Endodermal cell (in vitro differentiated cells): Measurements from ENCODE around the gene BIRC6. TPM values are rescaled to one million over a fixed set of nuclear protein-coding genes. Genes with fewer than 3 reads are reported as not detected.
A peak's percentile ranks its signal among the peaks of the same experiment; 100 is the strongest.

Experiments used
- DNase-seq: peaks from one replicate; pipeline ENCODE4 v3.0.0-alpha.2; 2017
- H3K27ac ChIP-seq: 2 replicates; pipeline ENCODE4 v1.5.1; 2013; ENCODE audit warnings: mild to moderate bottlenecking, low read depth, low read length, moderate library complexity
- H3K27me3 ChIP-seq: 2 replicates; pipeline ENCODE4 v1.6.1; 2013; ENCODE audit warnings: mild to moderate bottlenecking, low read length, moderate library complexity; ENCODE audit not compliant: insufficient read depth, control insufficient read depth, poor library complexity, severe bottlenecking
- H3K36me3 ChIP-seq: 2 replicates; pipeline ENCODE4 v1.7.0; 2013; ENCODE audit warnings: mild to moderate bottlenecking, low read length, moderate library complexity; ENCODE audit not compliant: control insufficient read depth, insufficient read depth
- H3K4me1 ChIP-seq: one replicate; pipeline ENCODE4 v1.7.0; 2013; ENCODE audit warnings: low read length; ENCODE audit not compliant: control insufficient read depth, insufficient read depth
- H3K4me3 ChIP-seq: 2 replicates; pipeline ENCODE4 v1.5.1; 2013; ENCODE audit warnings: mild to moderate bottlenecking, low read length, moderate library complexity
- H3K9ac ChIP-seq: 2 replicates; pipeline ENCODE4 v1.6.1; 2013; ENCODE audit warnings: mild to moderate bottlenecking, low read length, moderate library complexity; ENCODE audit not compliant: poor library complexity, severe bottlenecking; ENCODE audit errors: extremely low read depth
- H3K9me3 ChIP-seq: 2 replicates; pipeline ENCODE4 v1.6.1; 2013; ENCODE audit warnings: mild to moderate bottlenecking, low read length, moderate library complexity; ENCODE audit not compliant: control insufficient read depth
- H3K27ac Mint-ChIP-seq: 2 replicates; pipeline ENCODE4 v1.8.0; 2020; ENCODE audit warnings: mixed read lengths
- H3K27me3 Mint-ChIP-seq: 2 replicates; pipeline ENCODE4 v1.8.0; 2021; ENCODE audit warnings: mild to moderate bottlenecking, mixed read lengths; ENCODE audit not compliant: insufficient read depth
- H3K36me3 Mint-ChIP-seq: 2 replicates; pipeline ENCODE4 v1.8.0; 2020; ENCODE audit warnings: low read depth, mixed read lengths
- H3K4me1 Mint-ChIP-seq: 2 replicates; pipeline ENCODE4 v1.8.0; 2020; ENCODE audit warnings: mixed read lengths
- H3K4me3 Mint-ChIP-seq: 2 replicates; pipeline ENCODE4 v1.8.0; 2020; ENCODE audit warnings: mild to moderate bottlenecking, moderate library complexity, mixed read lengths
- H3K9me3 Mint-ChIP-seq: 2 replicates; pipeline ENCODE4 v1.8.0; 2020; ENCODE audit warnings: mild to moderate bottlenecking, mixed read lengths
- CTCF ChIP-seq: fragments of 200-600 bp; sonication (generic); conservative IDR thresholded peaks from 2 replicates; pipeline ENCODE4 v1.5.0; 2021; ENCODE audit warnings: antibody characterized with exemption, mild to moderate bottlenecking
- WGBS, 2 experiments: methylation state at CpG; one replicate each; pipeline versions ENCODE4 v1.1.5 to v1.1.7; 2013; ENCODE audit warnings: missing lambda C conversion rate in 2 of 2, mixed read lengths in 1 of 2; ENCODE audit not compliant: insufficient coverage in 1 of 2, insufficient read length in 1 of 2; 5-methylcytosine and 5-hydroxymethylcytosine counted together
- total RNA-seq, 2 donors: library from RNA; stranded (reverse); fragmentation: NEBNext Ultra II Directional in 1 of 2; extraction: Animal tissue kit (Norgen Biotek cat#: 25700) in 1 of 2; gene quantifications; 2 replicates in 1 of 2; 3 replicates in 1 of 2; pipeline ENCODE4 v1.2.1, GENCODE V29; 2021

BIRC6 gene
- total RNA-seq, 2 donors from 2014 or later: 84.6 to 111 TPM

GRCh38 chr2:32423536-32423935 is 66.7 kb downstream of the BIRC6 start:
- Histone ChIP-seq H3K9me3 (no peaks in the 10 kb centered on the region), H3K36me3 (peaks cover 20% of the 10 kb centered on the region), H3K9ac (no peak overlapping the region), H3K27ac (no peak overlapping the region), H3K27me3 (no peaks in the 10 kb centered on the region), H3K4me3 (no peak overlapping the region), H3K4me1 (no peaks in the 10 kb centered on the region)
- no peak for DNase-seq
- H3K9me3 Mint-ChIP-seq: no peaks in the 10 kb centered on the region
- no peak for TF ChIP-seq CTCF
- H3K4me3 Mint-ChIP-seq: no peak overlapping the region
- no peaks in the 10 kb centered on the region for H3K27me3 Mint-ChIP-seq
- no peak overlapping the region for H3K27ac Mint-ChIP-seq
- peaks cover 8% of the 10 kb centered on the region for H3K36me3 Mint-ChIP-seq
- peaks cover 20% of the 10 kb centered on the region for H3K4me1 Mint-ChIP-seq

GRCh38 chr2:32424739-32425138 is 67.9 kb downstream of the BIRC6 start:
- no peak overlapping the region for H3K4me3 Mint-ChIP-seq
- Histone ChIP-seq H3K27ac (no peak overlapping the region), H3K36me3 (peaks cover 19% of the 10 kb centered on the region), H3K4me3 (no peak overlapping the region), H3K27me3 (no peaks in the 10 kb centered on the region), H3K9me3 (no peaks in the 10 kb centered on the region), H3K4me1 (no peaks in the 10 kb centered on the region), H3K9ac (no peak overlapping the region)
- H3K27me3 Mint-ChIP-seq: no peaks in the 10 kb centered on the region
- H3K27ac Mint-ChIP-seq: peak overlapping the region; percentile 13
- no peak for TF ChIP-seq CTCF
- no peak for DNase-seq
- H3K9me3 Mint-ChIP-seq: no peaks in the 10 kb centered on the region
- whole genome bisulfite sequencing, 2 experiments: 91 to 96% methylated on average over 4 to 5 of the region's 5 CpGs
- peaks cover 20% of the 10 kb centered on the region for H3K4me1 Mint-ChIP-seq
- H3K36me3 Mint-ChIP-seq: peaks cover 10% of the 10 kb centered on the region

- H3K27ac ChIP-seq: no peak overlapping the region
These were observed 68.9 kb downstream of the BIRC6 start for GRCh38 chr2:32425719-32426141.

More at GRCh38 chr2:32425719-32426141, 68.9 kb downstream of the BIRC6 start:
- Histone ChIP-seq H3K36me3 (peaks cover 25% of the 10 kb centered on the region), H3K9me3 (no peaks in the 10 kb centered on the region), H3K9ac (no peak overlapping the region), H3K27me3 (no peaks in the 10 kb centered on the region), H3K4me1 (no peaks in the 10 kb centered on the region), H3K4me3 (no peak overlapping the region)
- H3K4me1 Mint-ChIP-seq: peaks cover 20% of the 10 kb centered on the region
- peaks cover 13% of the 10 kb centered on the region for H3K36me3 Mint-ChIP-seq
- TF ChIP-seq CTCF: no peak
- H3K27me3 Mint-ChIP-seq: no peaks in the 10 kb centered on the region
- H3K9me3 Mint-ChIP-seq: no peaks in the 10 kb centered on the region
- H3K27ac Mint-ChIP-seq: peak overlapping the region; percentile 32
- H3K4me3 Mint-ChIP-seq: no peak overlapping the region
- DNase-seq: no peak
- 89% methylated on average over 1 of the region's 2 CpGs; no CpG with 5 or more reads in 1 of the 2 experiments for WGBS, 2 experiments
